ENCODE results near the gene ACTN2. TPM values are rescaled to one million over a fixed set of nuclear protein-coding genes. Genes with fewer than 3 reads are reported as not detected.

ACTN2 gene
- total RNA-seq, 1 donor from 2014 or later: 111 TPM

Other genes starting within 250 kb of the ACTN2 start
- gene LGALS8, start 162.5 kb upstream of the ACTN2 start, total RNA-seq: 90.4 TPM
- 30.8 TPM for gene HEATR1, start 82.0 kb upstream of the ACTN2 start, total RNA-seq
- 27.9 TPM for gene MTR, start 108.8 kb downstream of the ACTN2 start, total RNA-seq

Data from skin of body (tissue), 1 donor.